Inflammatory macrophage treated with lipopolysaccharide for 1 hour (primary cell): ENCODE measurements around the gene HPSE2.

Experiments used
- DNase-seq, 2 donors: peaks; one replicate each; pipeline ENCODE4 v3.0.0-alpha.2; 2020 to 2022

Gene HPSE2

DNA sequence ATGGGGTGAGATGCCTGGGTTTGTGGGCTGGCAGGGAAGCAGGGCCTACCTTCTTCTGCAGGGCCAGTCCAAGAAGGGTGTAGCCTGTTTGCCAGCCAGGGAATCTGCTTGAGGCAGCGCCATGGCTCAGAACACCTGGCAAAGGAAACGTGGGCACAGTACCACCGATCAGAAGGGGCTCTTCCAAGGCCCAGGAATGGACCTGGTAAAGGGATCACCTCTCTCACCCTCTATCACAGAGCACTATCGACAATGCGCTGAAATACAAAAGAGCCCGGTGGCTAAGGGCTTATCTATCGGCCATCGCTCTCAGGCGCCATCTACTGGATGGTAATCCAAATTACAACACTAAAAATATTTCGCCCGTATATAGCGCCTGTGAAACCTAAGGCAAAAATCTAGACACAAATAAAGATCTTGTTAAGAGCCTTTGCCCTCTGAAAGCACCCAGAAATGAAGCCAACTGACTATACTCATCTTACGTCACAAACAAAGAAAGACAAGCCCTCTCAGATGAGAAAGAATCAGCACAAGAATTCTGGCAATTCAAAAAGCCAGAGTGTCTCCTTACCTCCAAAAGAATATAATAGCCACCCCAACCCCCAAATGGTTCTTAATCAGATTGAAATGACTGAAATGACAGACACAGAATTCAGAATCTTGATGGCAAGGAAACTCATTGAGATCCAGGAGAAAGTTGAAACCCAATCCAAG lies 571.2 kb downstream of the HPSE2 start:
- DNase-seq, result peak; percentile 14 to 76

DNA sequence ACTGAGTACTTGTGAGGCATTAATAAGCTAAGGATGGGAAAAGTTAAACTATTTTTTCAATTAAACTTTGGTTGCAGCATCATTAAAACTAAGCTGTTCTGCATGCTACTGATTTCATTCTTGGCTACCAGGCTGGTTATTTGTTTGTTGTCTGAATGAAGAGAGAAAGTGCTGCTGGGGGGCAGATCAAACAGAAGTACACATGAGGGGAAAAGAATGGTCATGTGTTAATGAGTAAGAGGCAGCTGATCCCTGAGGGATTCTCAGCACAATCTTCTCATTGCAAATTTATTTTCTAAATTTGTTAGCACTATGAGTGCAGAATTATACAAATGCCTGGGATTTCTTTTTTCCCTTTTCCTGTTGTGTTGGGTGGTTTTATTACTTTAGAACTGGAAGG lies 575.7 kb downstream of the HPSE2 start:
- DNase-seq, result no peak

DNA sequence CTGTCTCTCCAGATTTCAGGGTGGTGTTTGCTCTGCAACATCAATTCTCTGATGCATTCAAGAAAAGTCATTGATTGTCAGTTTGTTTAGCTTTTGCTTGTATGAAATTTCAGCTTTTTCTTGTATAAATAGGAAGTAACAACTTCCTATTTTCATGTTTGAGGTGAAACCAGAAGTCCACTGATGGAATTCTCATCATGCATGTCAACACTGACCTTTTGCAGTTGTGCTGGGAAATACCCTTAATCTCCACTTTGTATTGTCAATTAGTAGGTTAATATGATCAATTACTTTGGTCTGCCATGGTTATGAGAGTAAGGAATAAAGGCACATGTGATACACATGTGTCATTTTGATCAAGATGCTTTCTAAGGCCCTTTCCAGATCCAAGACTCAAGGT lies 580.2 kb downstream of the HPSE2 start:
- DNase-seq, result peak; percentile 27 to 32

DNA sequence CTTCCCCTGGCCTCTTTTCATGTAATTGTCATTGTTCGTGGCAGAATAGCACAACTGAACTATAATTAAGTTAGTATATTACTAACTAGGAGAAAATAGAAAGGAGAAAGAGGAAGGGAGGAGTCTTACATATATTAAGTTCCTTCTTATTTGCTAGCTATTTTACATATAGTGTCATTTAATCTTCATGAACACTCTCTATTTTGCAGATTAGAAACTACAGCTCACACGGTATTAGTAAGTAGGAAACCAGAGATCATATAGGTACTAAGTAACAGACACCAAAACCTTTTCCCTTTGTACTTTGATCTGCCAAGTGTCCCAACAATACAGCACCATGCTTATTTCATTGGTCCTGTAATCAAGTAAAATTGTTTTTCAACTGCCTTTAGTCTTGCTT lies 586.5 kb downstream of the HPSE2 start:
- DNase-seq, result no peak

DNA sequence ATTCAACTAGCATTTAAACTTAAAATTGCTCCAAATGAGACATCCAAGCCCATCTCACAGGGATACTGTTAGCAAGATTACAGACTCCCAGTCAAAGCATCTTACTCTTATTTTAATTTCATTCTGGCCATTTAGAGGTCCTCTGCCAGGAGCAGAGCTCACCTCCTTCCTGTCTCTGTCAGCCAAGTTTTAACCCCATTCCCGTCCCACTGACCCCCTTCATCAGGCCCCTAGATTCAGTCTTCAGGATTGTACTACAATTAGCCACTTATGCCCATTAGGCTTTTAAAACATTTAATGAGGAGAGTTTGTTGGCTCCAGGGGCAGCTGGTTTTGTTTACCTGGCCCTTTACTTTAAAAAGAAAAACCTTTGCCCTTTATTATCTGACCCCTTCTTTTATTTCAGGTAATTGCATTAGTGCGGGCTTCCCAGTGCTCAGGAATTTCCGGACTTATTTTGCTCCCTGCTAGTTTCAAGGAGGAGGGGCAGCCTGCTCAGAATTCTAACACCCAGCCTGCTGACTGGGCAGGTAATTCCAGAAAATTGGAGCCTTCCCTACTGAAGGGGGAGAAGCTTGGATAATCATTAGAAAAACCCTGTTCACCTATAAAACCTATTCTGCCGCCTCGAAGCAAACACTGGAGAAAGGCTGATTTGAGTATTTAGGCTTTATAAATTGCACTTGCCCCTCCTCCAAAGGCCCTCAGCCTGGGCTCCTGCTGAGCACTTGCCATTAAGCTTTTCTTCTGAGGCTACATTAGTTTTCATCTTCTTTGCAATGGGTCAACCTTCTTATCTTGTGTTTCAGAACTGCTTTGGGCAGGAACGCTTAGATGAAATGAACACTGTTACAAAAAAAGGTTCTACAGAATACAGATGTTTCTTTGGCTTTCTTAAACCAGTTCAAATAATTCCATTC lies 588.4 kb downstream of the HPSE2 start:
- DNase-seq, result no peak

DNA sequence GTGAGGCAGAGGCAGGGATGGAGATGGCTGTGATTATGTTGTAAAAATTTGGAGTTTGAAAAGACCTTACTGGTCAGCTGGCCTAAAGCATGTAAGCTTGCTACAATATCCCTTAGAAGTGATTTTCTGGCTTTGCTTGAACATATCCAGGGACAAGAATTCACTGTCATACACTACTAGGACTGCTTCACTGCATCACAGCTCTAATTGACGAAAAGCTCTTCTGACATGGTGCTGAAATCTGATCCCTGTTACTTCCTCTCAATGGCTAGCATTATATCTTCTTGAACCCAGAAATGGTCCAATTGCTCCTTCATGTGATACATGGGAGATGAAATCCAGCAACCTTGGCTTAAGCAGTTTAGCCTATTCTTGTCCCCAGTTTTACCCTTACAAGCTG lies 591.2 kb downstream of the HPSE2 start:
- DNase-seq, result no peak

DNA sequence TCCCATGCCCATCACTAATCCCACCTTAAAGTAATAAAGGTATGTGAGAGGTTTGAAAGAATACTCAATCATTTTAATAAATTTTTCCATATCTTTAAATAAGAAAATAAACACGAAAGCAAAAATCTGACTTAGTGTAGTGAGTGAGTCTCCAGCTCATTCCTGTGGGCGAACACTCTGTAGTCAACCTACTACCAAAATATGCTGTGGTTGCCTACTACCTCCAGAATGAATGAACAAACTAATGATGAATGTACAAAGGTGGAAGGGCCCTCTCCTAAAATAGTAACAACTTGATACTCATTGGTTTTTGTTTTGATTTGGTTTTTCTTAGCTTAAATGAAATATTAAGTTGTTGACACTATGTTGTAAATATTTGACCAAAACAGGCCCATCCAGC lies 593.4 kb downstream of the HPSE2 start:
- DNase-seq, result no peak

DNA sequence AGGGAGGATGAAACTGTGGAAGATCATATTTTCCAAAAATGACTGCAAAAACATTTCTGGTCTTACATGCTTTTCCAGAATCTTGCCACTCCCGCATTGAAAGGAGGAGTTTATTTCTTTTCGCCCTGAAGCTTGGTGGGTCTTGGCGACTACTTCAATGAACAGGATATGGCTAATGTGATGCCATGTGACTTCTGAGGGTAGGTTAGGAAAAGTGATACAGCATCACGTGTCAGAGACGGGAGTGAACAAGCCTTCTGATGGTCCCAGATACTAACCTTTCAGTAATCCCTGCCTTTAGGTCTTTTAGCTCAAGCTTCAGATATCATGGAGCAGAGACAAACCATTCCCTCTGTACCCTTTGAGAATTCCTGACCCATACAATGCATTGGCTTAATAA lies 596.7 kb downstream of the HPSE2 start:
- no peak for DNase-seq

DNA sequence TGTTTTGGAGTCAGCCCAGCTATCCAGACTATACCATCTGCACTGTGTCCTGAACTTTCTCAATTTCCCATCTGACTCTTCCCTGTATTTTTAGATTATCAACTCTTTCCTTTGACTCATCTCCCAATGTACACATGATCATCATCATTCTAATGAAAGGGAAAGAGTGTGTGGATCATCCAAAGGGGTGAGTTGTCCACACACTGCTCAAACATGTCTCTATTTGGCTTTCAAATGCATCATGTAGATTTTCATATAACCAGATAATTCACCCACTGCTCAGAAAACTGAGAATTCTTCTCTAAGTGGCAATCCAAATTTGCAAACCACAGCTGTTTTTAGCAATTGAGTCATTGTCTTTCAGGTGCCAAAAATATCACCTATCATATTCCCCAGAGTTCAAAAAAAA lies 598.7 kb downstream of the HPSE2 start:
- no peak for DNase-seq

DNA sequence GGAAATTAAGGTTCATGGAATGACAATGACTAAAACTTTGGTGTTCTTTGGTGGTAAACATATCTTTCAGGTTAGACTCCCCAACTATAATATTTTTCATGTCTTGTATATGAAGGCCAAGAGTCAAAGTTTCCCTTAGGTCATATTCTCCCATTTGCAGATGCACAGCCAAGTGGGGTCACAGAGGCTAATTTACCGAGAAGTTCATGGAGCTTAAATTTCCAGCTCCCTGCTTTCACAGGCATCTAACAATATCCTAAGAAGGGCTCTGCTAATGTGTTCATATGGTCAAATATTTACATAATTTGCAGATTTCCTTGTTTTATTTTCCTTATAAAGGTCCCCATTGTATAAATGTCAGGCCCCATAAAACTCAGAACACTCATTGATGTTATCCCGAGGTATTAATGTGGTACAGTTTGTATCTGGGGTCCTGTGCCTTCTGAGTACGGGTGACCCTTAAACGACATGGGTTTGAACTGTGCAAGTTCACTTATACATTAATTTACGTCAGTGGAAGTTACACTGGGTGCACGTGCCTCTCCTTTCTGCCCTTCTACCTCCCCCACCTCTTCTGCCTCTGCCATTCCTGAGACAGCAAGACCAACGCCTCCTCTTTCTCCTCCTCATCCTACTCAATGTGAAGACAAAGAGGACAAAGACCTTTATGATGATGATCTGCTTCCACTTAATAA lies 603.0 kb downstream of the HPSE2 start:
- no peak for DNase-seq

DNA sequence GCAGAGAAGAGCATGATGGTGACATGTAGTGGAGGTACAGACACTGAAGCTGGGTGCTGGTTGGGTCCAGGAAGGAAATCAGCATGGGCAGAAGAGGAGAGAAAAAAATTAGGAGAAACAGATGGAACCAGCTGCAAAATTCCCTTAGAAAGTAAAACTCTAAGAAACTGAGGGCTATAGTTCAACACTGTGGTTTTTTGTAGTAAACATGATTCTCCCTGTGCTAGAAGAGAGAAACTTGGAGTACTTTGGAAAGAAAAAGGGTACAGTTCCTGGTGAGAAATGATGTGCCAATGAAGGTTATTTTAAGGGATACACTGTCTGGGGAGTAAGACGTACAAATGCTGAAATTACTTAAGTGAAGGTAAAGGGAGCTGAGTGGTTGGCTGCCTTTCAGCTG lies 607.4 kb downstream of the HPSE2 start:
- no peak for DNase-seq

DNA sequence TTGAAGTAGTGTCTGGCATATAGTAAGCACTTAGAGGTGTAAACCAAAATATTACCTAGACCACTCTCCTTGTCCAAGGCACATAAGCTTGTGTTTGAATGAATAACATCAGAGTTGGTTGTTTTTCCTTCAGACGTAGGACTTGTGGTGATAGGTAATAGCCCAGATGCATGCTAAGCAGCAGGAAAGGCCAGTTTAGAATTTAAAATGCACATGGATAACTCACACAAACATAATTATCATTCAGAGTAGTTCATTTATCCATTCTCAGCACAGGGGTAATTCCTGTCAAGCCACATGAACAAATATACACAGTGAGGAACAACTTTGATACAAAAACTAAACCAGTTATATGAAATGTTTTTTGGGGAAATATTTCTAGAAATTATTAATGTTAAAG lies 607.9 kb downstream of the HPSE2 start:
- DNase-seq, result no peak

DNA sequence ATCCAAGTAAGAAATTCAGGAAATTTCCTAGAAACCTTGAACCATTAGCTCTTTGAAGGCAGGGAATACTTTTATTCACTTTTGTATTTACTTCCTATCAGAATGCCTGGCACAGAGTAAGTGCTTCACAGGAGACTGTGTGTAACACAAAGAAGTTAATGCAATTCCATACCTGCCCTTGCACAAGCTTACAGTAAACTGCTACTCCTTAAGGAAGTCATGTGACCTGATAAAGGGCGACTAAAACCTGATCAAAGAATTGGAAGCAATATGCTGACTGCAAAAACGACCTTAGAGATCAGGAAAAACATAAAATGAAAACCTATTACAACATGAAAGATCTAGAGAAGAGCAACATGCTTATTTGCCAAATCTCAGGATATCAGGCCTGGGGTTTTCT lies 610.7 kb downstream of the HPSE2 start:
- no peak for DNase-seq

DNA sequence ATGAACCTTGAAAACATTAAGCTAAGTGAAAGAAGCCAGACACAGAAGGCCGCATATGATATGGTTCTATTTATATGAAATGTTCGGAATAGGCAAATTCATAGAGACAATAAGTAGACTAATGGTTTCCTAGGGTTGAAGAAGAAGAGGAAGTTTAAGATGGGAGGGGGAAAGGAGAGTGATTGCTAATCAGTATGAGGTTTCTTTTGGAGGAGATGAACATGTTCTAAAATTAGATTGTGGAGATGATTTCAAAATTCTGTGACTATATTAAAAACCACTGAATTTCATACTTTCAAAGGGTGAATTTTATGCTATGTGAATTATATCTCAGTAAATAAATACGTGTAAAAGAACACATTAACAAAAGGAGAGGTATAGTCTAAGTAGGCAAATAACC lies 612.5 kb downstream of the HPSE2 start:
- peak; percentile 40 to 58 for DNase-seq

DNA sequence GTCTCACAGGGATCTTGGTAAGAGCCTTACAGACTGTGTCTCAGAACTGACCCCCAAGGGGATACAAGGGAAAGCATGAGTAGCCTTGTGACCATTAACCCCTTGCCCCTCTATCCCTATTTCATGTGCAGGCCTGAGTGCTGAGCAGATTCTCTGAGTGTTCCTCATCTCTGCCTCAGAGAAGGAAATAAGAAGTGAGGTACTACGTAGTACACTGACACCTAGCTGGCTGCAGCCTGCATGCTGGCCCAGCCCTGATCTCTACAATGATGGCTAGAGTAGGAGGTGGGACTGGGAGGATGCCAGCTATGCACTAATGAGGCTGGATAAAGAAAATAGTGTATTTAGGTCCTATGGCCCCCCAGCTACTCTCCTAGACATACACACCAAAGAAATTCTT lies 614.0 kb downstream of the HPSE2 start:
- no peak for DNase-seq

DNA sequence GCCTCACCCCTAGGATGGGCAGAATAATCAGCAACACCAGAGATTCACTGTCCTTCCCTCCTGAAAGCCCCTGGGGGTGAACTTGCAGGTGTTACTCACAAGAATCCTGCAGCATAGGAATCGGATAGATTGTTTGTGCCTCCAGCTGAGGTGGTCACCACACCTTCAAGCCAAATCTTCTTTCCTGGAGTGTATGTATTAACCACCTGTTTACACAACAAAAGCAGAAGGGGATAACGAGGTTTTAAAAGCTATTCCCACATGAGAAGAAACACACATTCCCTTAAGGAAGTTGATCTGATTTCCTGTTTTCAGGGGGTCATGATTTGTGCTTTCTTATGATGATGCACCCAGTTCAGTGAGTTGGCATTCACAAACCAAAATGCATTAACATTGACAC lies 615.1 kb downstream of the HPSE2 start:
- DNase-seq, result no peak

DNA sequence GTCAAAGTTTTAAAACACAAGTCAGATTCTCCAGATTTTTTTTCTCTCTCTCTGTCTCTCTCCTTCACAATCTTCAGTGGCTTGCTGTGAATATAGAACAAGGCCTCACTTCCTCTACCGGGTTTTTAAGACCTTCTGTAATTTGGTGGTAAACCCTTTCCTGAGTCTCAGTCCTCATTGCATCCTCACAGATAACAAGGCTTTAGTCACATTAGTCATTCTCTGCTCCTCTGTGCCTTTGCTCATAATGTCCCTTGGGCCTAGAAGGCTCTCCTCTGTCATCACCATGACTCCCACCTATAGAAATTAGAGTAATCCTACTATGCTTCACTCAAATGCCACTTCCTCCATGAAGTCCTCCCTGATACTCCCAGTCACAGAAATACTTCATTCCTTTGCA lies 616.2 kb downstream of the HPSE2 start:
- DNase-seq, result peak; percentile 20 to 38

DNA sequence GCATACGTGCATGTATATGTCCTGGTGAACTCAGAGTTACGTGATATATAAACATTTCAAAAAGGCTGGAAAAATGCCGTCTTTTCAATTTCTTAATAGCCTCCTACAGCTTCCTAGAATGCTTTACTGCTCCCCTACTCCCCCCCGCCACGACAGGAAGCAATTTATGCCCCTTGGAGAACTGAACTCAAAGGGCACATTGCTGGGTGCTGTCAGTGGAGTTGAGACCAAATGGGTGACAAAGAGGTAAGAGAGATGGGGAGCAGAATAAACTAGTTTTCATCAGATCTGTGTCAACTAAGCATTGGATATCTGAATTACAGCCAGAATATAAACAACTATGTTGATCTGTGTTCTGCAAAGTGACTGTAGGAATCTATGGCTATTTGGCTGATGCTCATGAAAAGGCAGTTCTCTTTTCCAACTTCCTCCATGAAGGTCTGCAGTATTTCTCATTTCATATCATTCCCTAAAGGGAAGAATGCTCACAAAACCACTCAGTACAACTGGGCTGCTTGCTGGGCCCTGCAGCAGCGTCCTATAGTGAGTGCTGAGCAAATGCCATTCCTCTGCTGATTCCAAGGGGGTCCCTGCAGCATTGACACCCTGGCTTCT lies 617.6 kb downstream of the HPSE2 start:
- peak; percentile 10 to 32 for DNase-seq

DNA sequence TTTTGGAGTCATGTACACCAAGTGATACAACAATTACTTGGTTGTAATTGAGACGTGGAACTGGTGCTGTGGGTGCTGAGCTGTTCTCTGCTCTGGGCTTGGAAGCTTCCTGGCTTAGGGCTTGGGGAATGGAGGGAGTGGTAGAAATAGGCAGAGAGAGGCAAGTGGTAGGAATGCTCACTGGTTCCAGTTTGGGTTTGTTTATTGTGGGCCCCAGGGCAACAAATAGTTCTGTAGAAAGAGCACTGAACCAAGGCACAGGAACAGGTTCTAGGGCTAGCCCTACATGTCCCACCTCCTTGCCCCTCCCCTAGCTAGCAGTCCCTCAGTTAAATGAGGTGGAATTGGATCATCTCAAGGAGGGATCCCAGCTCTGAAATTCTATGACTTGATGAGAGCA lies 622.2 kb downstream of the HPSE2 start:
- no peak for DNase-seq

DNA sequence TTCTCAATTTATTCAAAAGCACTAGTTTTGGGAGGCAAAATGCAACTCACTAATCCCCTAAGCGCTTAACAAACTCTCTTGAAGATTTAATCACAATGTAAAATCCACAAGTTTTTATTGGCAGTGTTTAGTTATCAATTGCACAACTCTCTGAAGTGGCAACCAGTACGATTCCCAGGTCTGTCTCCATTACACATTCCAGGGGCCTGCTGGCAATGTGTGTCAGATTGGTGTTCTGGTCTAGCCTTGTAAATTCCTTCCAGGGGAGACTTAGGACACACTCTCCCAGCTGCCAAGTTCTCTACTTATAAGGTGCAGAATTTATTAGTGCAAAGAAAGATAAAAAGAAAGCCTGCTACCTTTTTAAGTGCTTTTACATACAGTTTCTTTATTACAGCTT lies 624.2 kb downstream of the HPSE2 start:
- no peak for DNase-seq

DNA sequence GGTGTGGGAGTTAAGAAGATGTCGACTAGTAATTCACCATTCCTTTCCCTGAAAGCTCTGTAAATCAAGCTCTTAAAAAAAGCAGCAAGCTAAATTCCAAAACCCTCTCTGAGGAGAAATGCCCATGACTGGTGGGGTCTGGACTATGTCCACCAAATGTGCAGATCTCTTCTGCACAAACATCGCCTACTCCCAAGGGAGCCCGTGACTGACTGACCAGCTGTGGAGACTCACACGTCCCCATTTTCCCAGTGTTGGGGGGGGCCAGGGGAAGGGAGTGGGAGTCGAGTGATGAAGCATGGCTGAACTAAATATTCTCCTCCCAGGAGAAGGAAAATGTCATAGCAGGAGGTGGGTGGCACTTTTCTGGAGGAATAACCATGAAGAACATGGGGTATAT lies 624.8 kb downstream of the HPSE2 start:
- DNase-seq, result no peak

DNA sequence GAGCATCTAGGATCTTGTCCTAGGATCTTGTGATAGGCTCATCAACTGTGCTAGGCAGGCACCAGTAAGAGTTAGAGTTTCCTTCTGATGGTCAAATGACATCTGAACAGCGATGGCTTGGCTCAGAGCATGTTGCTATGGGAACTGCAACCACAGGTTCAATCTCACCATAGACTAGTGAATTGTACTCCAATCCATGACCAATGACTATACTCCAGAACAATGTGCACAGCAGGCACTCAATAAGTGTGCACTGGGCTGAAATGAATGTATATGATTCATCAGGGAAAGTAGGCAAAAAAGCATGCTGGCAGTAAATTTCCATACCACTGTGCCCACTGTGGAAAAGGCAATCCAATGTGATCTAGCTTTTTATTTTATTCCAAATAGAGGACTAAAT lies 625.4 kb downstream of the HPSE2 start:
- DNase-seq, result no peak

DNA sequence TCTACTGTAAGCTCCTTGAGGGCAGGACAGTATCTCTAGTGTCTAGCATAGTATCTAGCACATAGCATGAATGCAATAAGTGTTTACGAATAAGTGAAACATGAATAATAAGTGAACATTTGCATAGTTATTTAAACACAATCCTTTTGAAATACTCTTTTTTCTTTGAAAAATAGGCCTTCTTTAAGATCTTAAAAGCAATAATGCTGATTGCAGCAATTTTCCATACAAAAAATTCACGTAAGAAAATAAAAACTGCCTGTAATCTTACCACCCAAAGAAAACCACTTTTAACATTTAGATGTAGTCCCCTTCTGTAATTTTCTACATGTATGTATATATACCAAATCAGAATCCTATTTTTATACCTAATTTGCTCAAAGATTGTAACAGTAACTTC lies 626.4 kb downstream of the HPSE2 start:
- DNase-seq, result no peak
